Limb (tissue), 2 donors: ENCODE results near the gene CCSER2.
"Not testable (repeated sequence)": the region's sequence is repeated elsewhere in the genome, so short reads cannot be mapped to it uniquely, and the experiment has no call there.

Experiments used
- DNase-seq, 2 donors: peaks; one replicate each; pipeline ENCODE4 v3.0.0-alpha.2; 2016; ENCODE audit errors: extremely low spot score in 2 of 2

Gene CCSER2

GRCh38 chr10:84310470-84310869 is 17.9 kb upstream of the CCSER2 start:
- no peak for DNase-seq

GRCh38 chr10:84311576-84311975 is 16.8 kb upstream of the CCSER2 start:
- no peak for DNase-seq

GRCh38 chr10:84312816-84313215 is 15.6 kb upstream of the CCSER2 start:
- no peak for DNase-seq

- DNase-seq: no peak
Measured at GRCh38 chr10:84314275-84314674, 14.1 kb upstream of the CCSER2 start.

GRCh38 chr10:84317174-84317573 is 11.2 kb upstream of the CCSER2 start:
- no peak for DNase-seq

GRCh38 chr10:84321902-84322301 is 6.5 kb upstream of the CCSER2 start:
- DNase-seq: no peak

- DNase-seq: not testable (repeated sequence)
Measured at GRCh38 chr10:84323566-84323965, 4.8 kb upstream of the CCSER2 start.

GRCh38 chr10:84326995-84327394 is 1.4 kb upstream of the CCSER2 start:
- DNase-seq: not testable (repeated sequence)

- DNase-seq: no peak
Measured at GRCh38 chr10:84329196-84329611, 815 bp downstream of the CCSER2 start.

- DNase-seq: no peak
Measured at GRCh38 chr10:84329986-84330651, 1.7 kb downstream of the CCSER2 start.

- DNase-seq: no peak
Measured at GRCh38 chr10:84331091-84331490, 2.7 kb downstream of the CCSER2 start.

- DNase-seq: no peak
Measured at GRCh38 chr10:84333864-84334451, 5.6 kb downstream of the CCSER2 start.

- no peak for DNase-seq
Measured at GRCh38 chr10:84334811-84335210, 6.4 kb downstream of the CCSER2 start.

GRCh38 chr10:84335516-84335915 is 7.1 kb downstream of the CCSER2 start:
- no peak for DNase-seq

GRCh38 chr10:84336406-84337090 is 8.2 kb downstream of the CCSER2 start:
- DNase-seq: no peak

GRCh38 chr10:84337199-84337598 is 8.8 kb downstream of the CCSER2 start:
- no peak for DNase-seq

GRCh38 chr10:84339025-84339424 is 10.6 kb downstream of the CCSER2 start:
- DNase-seq: no peak

GRCh38 chr10:84340187-84340586 is 11.8 kb downstream of the CCSER2 start:
- DNase-seq: no peak

GRCh38 chr10:84340632-84341537 is 12.5 kb downstream of the CCSER2 start:
- no peak for DNase-seq

GRCh38 chr10:84341538-84341856 is 13.1 kb downstream of the CCSER2 start:
- no peak for DNase-seq

GRCh38 chr10:84341983-84342382 is 13.6 kb downstream of the CCSER2 start:
- DNase-seq: no peak

GRCh38 chr10:84342584-84342983 is 14.2 kb downstream of the CCSER2 start:
- no peak for DNase-seq
